SK-N-SH (cell line): Measurements from ENCODE around the gene PGF.

Experiments
- EZH2phosphoT487 ChIP-seq: fragments of 200-600 bp; sonication (generic); IDR thresholded peaks from 2 replicates; pipeline ENCODE4 v1.6.1; 2017; ENCODE audit warnings: low read depth, mixed run types, mild to moderate bottlenecking, antibody characterized with exemption, moderate library complexity, borderline replicate concordance
- FOXJ3 ChIP-seq: sonication (generic); formaldehyde crosslinking; IDR thresholded peaks from 2 replicates; pipeline ENCODE4 v1.5.1; 2020; ENCODE audit warnings: mild to moderate bottlenecking, missing genetic modification reagents
- GABPA ChIP-seq: IDR thresholded peaks from 2 replicates; pipeline ENCODE4 v1.4.0; 2012; ENCODE audit warnings: low read depth, mild to moderate bottlenecking
- JUND ChIP-seq: IDR thresholded peaks from 2 replicates; pipeline ENCODE4 v1.4.0; 2012
- MXI1 ChIP-seq: IDR thresholded peaks from 2 replicates; pipeline ENCODE4 v1.6.1; 2012; ENCODE audit warnings: mild to moderate bottlenecking, low read depth, low read length, improper control_type of control experiment
- NFIC ChIP-seq: IDR thresholded peaks from 2 replicates; pipeline ENCODE4 v1.4.0; 2012; ENCODE audit warnings: borderline replicate concordance
- NRF1 ChIP-seq: IDR thresholded peaks from 2 replicates; pipeline ENCODE4 v1.6.1; 2012; ENCODE audit warnings: low read depth, mild to moderate bottlenecking, low read length
- POLR2AphosphoS5 ChIP-seq: IDR thresholded peaks from 2 replicates; pipeline ENCODE4 v1.6.1; 2012; ENCODE audit warnings: low read depth, low read length
- RCOR1 ChIP-seq: fragments of 150-350 bp; IDR thresholded peaks from 2 replicates; pipeline ENCODE4 v1.6.1; 2017; ENCODE audit warnings: antibody characterized with exemption, low read length
- SMC3 ChIP-seq: IDR thresholded peaks from 2 replicates; pipeline ENCODE4 v1.6.1; 2012; ENCODE audit warnings: low read depth, low read length, improper control_type of control experiment
- TEAD4 ChIP-seq: IDR thresholded peaks from 2 replicates; pipeline ENCODE4 v1.4.0; 2012; ENCODE audit warnings: mild to moderate bottlenecking, borderline replicate concordance; ENCODE audit not compliant: insufficient read depth
- TF ChIP-seq, protein P1 (sequence below): fragments of 200-600 bp; sonication (generic); IDR thresholded peaks from 2 replicates; pipeline ENCODE4 v1.6.1; 2017; ENCODE audit warnings: antibody characterized with exemption, mild to moderate bottlenecking, moderate library complexity
- TF ChIP-seq, protein P2 (sequence below): IDR thresholded peaks from 2 replicates; pipeline ENCODE4 v1.6.1; 2012; ENCODE audit warnings: mild to moderate bottlenecking, low read depth, low read length, moderate library complexity

DNA sequence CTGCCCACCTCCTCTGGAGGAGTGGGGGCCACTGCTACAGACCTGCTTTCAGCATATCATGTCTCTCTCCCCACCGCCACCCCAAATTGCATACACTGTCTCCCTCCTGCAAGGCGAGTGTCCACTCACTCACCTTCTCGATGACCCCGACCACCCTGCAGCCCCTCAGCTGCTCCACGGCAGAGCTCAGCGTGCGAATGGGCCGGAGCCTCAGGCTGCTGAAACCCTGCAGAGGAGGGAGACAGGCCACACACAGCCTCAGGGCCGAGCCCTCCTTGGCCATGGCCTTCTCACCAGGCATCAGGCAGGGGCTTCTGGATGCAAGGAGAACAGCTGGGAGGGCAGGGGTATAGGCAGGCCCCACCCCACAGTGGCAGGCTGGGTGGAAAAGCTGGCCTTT is 37.0 kb downstream of the PGF start:
- TF ChIP-seq RCOR1 (no peak), FOXJ3 (CRISPR knock-in tag) (no peak), NRF1 (no peak), JUND (no peak), NFIC (no peak), TEAD4 (no peak), EZH2phosphoT487 (no peak), MXI1 (no peak), SMC3 (no peak), POLR2AphosphoS5 (no peak), GABPA (no peak)
- TF ChIP-seq, protein P1, sequence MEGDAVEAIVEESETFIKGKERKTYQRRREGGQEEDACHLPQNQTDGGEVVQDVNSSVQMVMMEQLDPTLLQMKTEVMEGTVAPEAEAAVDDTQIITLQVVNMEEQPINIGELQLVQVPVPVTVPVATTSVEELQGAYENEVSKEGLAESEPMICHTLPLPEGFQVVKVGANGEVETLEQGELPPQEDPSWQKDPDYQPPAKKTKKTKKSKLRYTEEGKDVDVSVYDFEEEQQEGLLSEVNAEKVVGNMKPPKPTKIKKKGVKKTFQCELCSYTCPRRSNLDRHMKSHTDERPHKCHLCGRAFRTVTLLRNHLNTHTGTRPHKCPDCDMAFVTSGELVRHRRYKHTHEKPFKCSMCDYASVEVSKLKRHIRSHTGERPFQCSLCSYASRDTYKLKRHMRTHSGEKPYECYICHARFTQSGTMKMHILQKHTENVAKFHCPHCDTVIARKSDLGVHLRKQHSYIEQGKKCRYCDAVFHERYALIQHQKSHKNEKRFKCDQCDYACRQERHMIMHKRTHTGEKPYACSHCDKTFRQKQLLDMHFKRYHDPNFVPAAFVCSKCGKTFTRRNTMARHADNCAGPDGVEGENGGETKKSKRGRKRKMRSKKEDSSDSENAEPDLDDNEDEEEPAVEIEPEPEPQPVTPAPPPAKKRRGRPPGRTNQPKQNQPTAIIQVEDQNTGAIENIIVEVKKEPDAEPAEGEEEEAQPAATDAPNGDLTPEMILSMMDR = no peak
- TF ChIP-seq, protein P2, sequence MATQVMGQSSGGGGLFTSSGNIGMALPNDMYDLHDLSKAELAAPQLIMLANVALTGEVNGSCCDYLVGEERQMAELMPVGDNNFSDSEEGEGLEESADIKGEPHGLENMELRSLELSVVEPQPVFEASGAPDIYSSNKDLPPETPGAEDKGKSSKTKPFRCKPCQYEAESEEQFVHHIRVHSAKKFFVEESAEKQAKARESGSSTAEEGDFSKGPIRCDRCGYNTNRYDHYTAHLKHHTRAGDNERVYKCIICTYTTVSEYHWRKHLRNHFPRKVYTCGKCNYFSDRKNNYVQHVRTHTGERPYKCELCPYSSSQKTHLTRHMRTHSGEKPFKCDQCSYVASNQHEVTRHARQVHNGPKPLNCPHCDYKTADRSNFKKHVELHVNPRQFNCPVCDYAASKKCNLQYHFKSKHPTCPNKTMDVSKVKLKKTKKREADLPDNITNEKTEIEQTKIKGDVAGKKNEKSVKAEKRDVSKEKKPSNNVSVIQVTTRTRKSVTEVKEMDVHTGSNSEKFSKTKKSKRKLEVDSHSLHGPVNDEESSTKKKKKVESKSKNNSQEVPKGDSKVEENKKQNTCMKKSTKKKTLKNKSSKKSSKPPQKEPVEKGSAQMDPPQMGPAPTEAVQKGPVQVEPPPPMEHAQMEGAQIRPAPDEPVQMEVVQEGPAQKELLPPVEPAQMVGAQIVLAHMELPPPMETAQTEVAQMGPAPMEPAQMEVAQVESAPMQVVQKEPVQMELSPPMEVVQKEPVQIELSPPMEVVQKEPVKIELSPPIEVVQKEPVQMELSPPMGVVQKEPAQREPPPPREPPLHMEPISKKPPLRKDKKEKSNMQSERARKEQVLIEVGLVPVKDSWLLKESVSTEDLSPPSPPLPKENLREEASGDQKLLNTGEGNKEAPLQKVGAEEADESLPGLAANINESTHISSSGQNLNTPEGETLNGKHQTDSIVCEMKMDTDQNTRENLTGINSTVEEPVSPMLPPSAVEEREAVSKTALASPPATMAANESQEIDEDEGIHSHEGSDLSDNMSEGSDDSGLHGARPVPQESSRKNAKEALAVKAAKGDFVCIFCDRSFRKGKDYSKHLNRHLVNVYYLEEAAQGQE = no peak
